Astrocyte (in vitro differentiated cells and primary cell): ENCODE results near the gene TMEM115. TPM values are rescaled to one million over a fixed set of nuclear protein-coding genes. Genes with fewer than 3 reads are reported as not detected.
"Not testable (repeated sequence)": the region's sequence is repeated elsewhere in the genome, so short reads cannot be mapped to it uniquely, and the experiment has no call there.

Source experiments
- DNase-seq: peaks from one replicate; pipeline ENCODE4 v3.0.0-alpha.2; 2010; ENCODE audit warnings: low read depth
- FAIRE-seq: peaks from 2 replicates; lab custom pipeline; 2011; peaks lifted over from hg19 to GRCh38; lab: Jason Lieb, UNC
- H2AFZ ChIP-seq: 2 replicates; pipeline ENCODE4 v1.6.0; 2012; ENCODE audit warnings: low read depth, low read length, inconsistent platforms
- H3K27ac ChIP-seq: 2 replicates; pipeline ENCODE4 v1.5.1; 2011; ENCODE audit warnings: low read depth, low read length, inconsistent platforms
- H3K27me3 ChIP-seq: 2 replicates; pipeline ENCODE4 v1.6.0; 2011; ENCODE audit warnings: low read length, inconsistent platforms; ENCODE audit not compliant: insufficient read depth
- H3K36me3 ChIP-seq: 2 replicates; pipeline ENCODE4 v1.5.1; 2011; ENCODE audit warnings: low read length, inconsistent platforms; ENCODE audit not compliant: insufficient read depth
- H3K4me1 ChIP-seq: 2 replicates; pipeline ENCODE4 v1.5.1; 2011; ENCODE audit warnings: low read length, inconsistent platforms; ENCODE audit not compliant: insufficient read depth
- H3K4me2 ChIP-seq: 2 replicates; pipeline ENCODE4 v1.6.0; 2012; ENCODE audit warnings: low read length, inconsistent platforms
- H3K4me3 ChIP-seq: 2 replicates; pipeline ENCODE4 v1.5.1; 2011; ENCODE audit warnings: low read depth, mild to moderate bottlenecking, low read length, inconsistent platforms; ENCODE audit not compliant: insufficient read depth
- H3K79me2 ChIP-seq: 2 replicates; pipeline ENCODE4 v1.6.0; 2012; ENCODE audit warnings: mild to moderate bottlenecking, low read length, inconsistent platforms; ENCODE audit not compliant: insufficient read depth
- H3K9ac ChIP-seq: 2 replicates; pipeline ENCODE4 v1.6.0; 2012; ENCODE audit warnings: mild to moderate bottlenecking, low read length, inconsistent platforms
- H3K9me3 ChIP-seq: 2 replicates; pipeline ENCODE4 v1.5.1; 2012; ENCODE audit warnings: low read depth, mild to moderate bottlenecking, low read length, inconsistent platforms; ENCODE audit not compliant: insufficient read depth
- H4K20me1 ChIP-seq: 2 replicates; pipeline ENCODE4 v1.6.0; 2012; ENCODE audit warnings: low read length, inconsistent platforms; ENCODE audit not compliant: insufficient read depth
- H3K27ac Mint-ChIP-seq: one replicate; pipeline ENCODE4 v1.8.0; 2021; ENCODE audit warnings: mild to moderate bottlenecking, mixed read lengths; ENCODE audit not compliant: unreplicated experiment
- H3K27me3 Mint-ChIP-seq: one replicate; pipeline ENCODE4 v1.8.0; 2021; ENCODE audit warnings: low read depth, mixed read lengths; ENCODE audit not compliant: unreplicated experiment
- H3K36me3 Mint-ChIP-seq: one replicate; pipeline ENCODE4 v1.8.0; 2021; ENCODE audit warnings: low read depth, mixed read lengths; ENCODE audit not compliant: unreplicated experiment
- H3K4me1 Mint-ChIP-seq: one replicate; pipeline ENCODE4 v1.8.0; 2021; ENCODE audit warnings: low read depth, mixed read lengths; ENCODE audit not compliant: unreplicated experiment
- H3K4me3 Mint-ChIP-seq: one replicate; pipeline ENCODE4 v1.8.0; 2021; ENCODE audit warnings: mild to moderate bottlenecking, moderate library complexity, mixed read lengths; ENCODE audit not compliant: unreplicated experiment
- H3K9me3 Mint-ChIP-seq: one replicate; pipeline ENCODE4 v1.8.0; 2021; ENCODE audit warnings: mild to moderate bottlenecking, mixed read lengths; ENCODE audit not compliant: unreplicated experiment
- CTCF ChIP-seq: IDR thresholded peaks from 2 replicates; pipeline ENCODE4 v1.5.1; 2011; ENCODE audit warnings: low read depth, mild to moderate bottlenecking, inconsistent platforms, low read length, moderate library complexity; ENCODE audit not compliant: insufficient read depth
- EZH2 ChIP-seq: IDR thresholded peaks from 2 replicates; pipeline ENCODE4 v1.6.1; 2012; ENCODE audit warnings: mild to moderate bottlenecking, low read length, inconsistent platforms; ENCODE audit not compliant: insufficient read depth
- total RNA-seq: library from RNA; stranded (reverse); gene quantifications from 2 replicates; pipeline ENCODE4 v1.2.1, GENCODE V29; 2021

TMEM115 gene
- total RNA-seq, 1 donor from 2014 or later: 48.7 TPM

- Histone ChIP-seq H3K4me3 (no peak overlapping the region), H3K9me3 (no peaks in the 10 kb centered on the region), H3K79me2 (peaks cover 40% of the 10 kb centered on the region), H4K20me1 (peaks cover 58% of the 10 kb centered on the region), H3K9ac (peak overlapping the region; percentile 29), H3K36me3 (peaks cover 8% of the 10 kb centered on the region), H3K4me1 (peaks cover 24% of the 10 kb centered on the region), H2AFZ (no peak overlapping the region), H3K4me2 (peak overlapping the region; percentile 55), H3K27ac (no peak overlapping the region), H3K27me3 (no peaks in the 10 kb centered on the region)
- H3K4me3 Mint-ChIP-seq: no peak overlapping the region
- peaks cover 22% of the 10 kb centered on the region for H3K36me3 Mint-ChIP-seq
- no peaks in the 10 kb centered on the region for H3K9me3 Mint-ChIP-seq
- H3K27me3 Mint-ChIP-seq: no peaks in the 10 kb centered on the region
- H3K4me1 Mint-ChIP-seq: peaks cover 16% of the 10 kb centered on the region
- no peak overlapping the region for H3K27ac Mint-ChIP-seq
- TF ChIP-seq EZH2 (no peak), CTCF (no peak)
- DNase-seq (peak; percentile 65), FAIRE-seq (no peak)
Measured at GRCh38 chr3:50316657-50317242, 42.6 kb downstream of the TMEM115 start.

DNA sequence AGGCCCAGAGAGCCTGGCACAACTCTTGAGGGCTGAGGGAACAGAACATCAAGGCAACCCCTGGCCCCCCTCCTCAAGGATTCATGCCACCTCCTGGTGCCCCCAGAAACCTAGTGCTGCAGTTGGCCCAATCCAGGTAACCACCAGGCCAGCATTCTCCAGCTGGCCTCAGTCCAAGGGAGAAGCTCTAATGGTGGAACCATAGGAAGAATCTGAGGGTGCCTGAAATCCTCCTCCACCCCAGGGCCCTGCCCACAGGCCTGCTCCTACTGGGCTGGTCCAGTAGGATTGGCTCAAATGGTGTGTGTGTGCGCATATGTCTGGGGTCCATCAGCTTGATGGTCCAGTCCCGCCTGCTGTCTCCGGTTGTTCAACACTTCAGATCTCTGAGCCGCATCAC, 44.5 kb downstream of the TMEM115 start:
- Histone ChIP-seq H3K4me1 (peaks cover 14% of the 10 kb centered on the region), H3K36me3 (peaks cover 8% of the 10 kb centered on the region), H3K27ac (no peak overlapping the region), H3K9me3 (no peaks in the 10 kb centered on the region), H3K4me2 (no peak overlapping the region), H3K79me2 (peaks cover 27% of the 10 kb centered on the region), H2AFZ (no peak overlapping the region), H4K20me1 (peaks cover 48% of the 10 kb centered on the region), H3K4me3 (no peak overlapping the region), H3K9ac (no peak overlapping the region), H3K27me3 (no peaks in the 10 kb centered on the region)
- no peak for TF ChIP-seq EZH2
- no peak for TF ChIP-seq CTCF
- FAIRE-seq: no peak
- Mint-ChIP-seq H3K27me3 (no peaks in the 10 kb centered on the region), H3K9me3 (peaks cover under 1% of the 10 kb centered on the region), H3K36me3 (peaks cover 19% of the 10 kb centered on the region), H3K4me1 (peaks cover 11% of the 10 kb centered on the region), H3K27ac (no peak overlapping the region), H3K4me3 (no peak overlapping the region)
- DNase-seq: no peak

DNA sequence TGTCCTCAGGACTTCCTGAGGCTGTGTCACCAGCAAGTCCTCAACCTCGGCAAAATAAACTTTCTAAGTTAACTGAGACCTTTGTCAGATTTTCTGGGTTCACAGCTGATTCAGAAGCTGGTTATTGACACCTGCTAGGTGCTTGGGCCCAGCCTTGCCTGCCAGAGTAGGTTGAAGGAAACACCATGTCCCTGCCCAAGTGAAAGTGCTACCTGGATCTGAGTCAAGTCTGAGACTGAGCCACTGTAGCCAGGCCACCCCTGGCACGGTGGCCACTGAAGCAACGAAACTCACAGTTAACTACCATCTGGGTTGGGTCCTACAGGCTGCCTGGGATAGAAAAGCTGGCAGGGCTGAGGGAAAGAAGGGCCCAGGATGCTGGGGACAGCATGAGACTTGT, 45.0 kb downstream of the TMEM115 start:
- no peak overlapping the region for H2AFZ ChIP-seq
- no peaks in the 10 kb centered on the region for H3K9me3 ChIP-seq
- H3K79me2 ChIP-seq: peaks cover 22% of the 10 kb centered on the region
- peaks cover 14% of the 10 kb centered on the region for H3K4me1 ChIP-seq
- H3K36me3 ChIP-seq: peaks cover 8% of the 10 kb centered on the region
- H3K4me2 ChIP-seq: no peak overlapping the region
- TF ChIP-seq CTCF: no peak
- TF ChIP-seq EZH2: no peak
- DNase-seq (no peak), FAIRE-seq (no peak)
- H4K20me1 ChIP-seq: peaks cover 43% of the 10 kb centered on the region
- H3K4me1 Mint-ChIP-seq: peaks cover 8% of the 10 kb centered on the region
- H3K27ac ChIP-seq: no peak overlapping the region
- H3K27me3 Mint-ChIP-seq: no peaks in the 10 kb centered on the region
- peaks cover 1% of the 10 kb centered on the region for H3K9me3 Mint-ChIP-seq
- H3K4me3 Mint-ChIP-seq: no peak overlapping the region
- H3K36me3 Mint-ChIP-seq: peaks cover 21% of the 10 kb centered on the region
- no peaks in the 10 kb centered on the region for H3K27me3 ChIP-seq
- H3K9ac ChIP-seq: no peak overlapping the region
- no peak overlapping the region for H3K4me3 ChIP-seq
- no peak overlapping the region for H3K27ac Mint-ChIP-seq

DNA sequence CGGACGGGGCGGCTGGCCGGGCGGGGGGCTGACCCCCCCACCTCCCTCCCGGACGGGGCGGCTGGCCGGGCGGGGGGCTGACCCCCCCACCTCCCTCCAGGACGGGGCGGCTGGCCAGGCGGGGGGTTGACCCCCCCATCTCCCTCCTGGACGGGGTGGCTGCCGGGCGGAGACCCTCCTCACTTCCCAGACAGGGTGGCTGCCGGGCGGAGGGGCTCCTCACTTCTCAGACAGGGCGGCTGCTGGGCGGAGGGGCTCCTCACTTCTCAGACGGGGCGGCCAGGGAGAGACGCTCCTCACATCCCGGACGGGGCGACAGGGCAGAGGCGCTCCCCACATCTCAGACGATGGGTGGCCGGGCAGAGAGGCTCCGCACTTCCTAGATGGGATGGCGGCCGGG, 47.3 kb downstream of the TMEM115 start:
- H3K36me3 Mint-ChIP-seq: peaks cover 14% of the 10 kb centered on the region
- H3K4me3 Mint-ChIP-seq, FAIRE-seq, H3K4me2 ChIP-seq, H3K4me3 ChIP-seq, H2AFZ ChIP-seq, DNase-seq, H3K9me3 Mint-ChIP-seq, H3K9ac ChIP-seq, H3K27me3 ChIP-seq, H3K4me1 Mint-ChIP-seq, H3K27me3 Mint-ChIP-seq, H3K36me3 ChIP-seq, H3K79me2 ChIP-seq, H3K27ac Mint-ChIP-seq, H3K27ac ChIP-seq, H3K4me1 ChIP-seq, H3K9me3 ChIP-seq: not testable (repeated sequence)
- peaks cover 22% of the 10 kb centered on the region for H4K20me1 ChIP-seq
